Measurements from ENCODE around the gene FOSL1. TPM values are rescaled to one million over a fixed set of nuclear protein-coding genes. Genes with fewer than 3 reads are reported as not detected.

Gene FOSL1
- total RNA-seq, 1 experiment from 2014 or later: 20.5 TPM

- TF ChIP-seq USF2 (CRISPR knock-in tag; IDR thresholded peaks at IDR 0.05) (no peak), PRDM15 (CRISPR knock-in tag; IDR thresholded peaks at IDR 0.05) (no peak), ZNF425 (CRISPR knock-in tag; conservative IDR thresholded peaks at IDR 0.05) (no peak), ESRRA (CRISPR knock-in tag; IDR thresholded peaks at IDR 0.05; ENCODE audit: borderline replicate concordance) (no peak), E2F1 (CRISPR knock-in tag; IDR thresholded peaks at IDR 0.05) (no peak), ATF6 (CRISPR knock-in tag; IDR thresholded peaks at IDR 0.05) (no peak), NR2C2 (CRISPR knock-in tag; IDR thresholded peaks at IDR 0.05) (no peak), TCF7 (CRISPR knock-in tag; IDR thresholded peaks at IDR 0.05; ENCODE audit: low read depth) (no peak), KAT7 (CRISPR knock-in tag; IDR thresholded peaks at IDR 0.05; ENCODE audit: borderline replicate concordance) (no peak), FOXP4 (CRISPR knock-in tag; IDR thresholded peaks at IDR 0.05) (no peak), ZMAT4 (CRISPR knock-in tag; IDR thresholded peaks at IDR 0.05) (no peak), PREB (CRISPR knock-in tag; IDR thresholded peaks at IDR 0.05; ENCODE audit: borderline replicate concordance) (no peak), RELA (CRISPR knock-in tag; IDR thresholded peaks at IDR 0.05; ENCODE audit: borderline replicate concordance) (no peak), ZNF232 (CRISPR knock-in tag; IDR thresholded peaks at IDR 0.05) (no peak), ZNF121 (CRISPR knock-in tag; IDR thresholded peaks at IDR 0.05) (peak; percentile 72), TP53 (CRISPR knock-in tag; IDR thresholded peaks at IDR 0.05) (no peak), JAZF1 (CRISPR knock-in tag; IDR thresholded peaks at IDR 0.05) (no peak), HMGA2 (CRISPR knock-in tag; IDR thresholded peaks at IDR 0.05) (no peak)
- TF ChIP-seq, protein P1, sequence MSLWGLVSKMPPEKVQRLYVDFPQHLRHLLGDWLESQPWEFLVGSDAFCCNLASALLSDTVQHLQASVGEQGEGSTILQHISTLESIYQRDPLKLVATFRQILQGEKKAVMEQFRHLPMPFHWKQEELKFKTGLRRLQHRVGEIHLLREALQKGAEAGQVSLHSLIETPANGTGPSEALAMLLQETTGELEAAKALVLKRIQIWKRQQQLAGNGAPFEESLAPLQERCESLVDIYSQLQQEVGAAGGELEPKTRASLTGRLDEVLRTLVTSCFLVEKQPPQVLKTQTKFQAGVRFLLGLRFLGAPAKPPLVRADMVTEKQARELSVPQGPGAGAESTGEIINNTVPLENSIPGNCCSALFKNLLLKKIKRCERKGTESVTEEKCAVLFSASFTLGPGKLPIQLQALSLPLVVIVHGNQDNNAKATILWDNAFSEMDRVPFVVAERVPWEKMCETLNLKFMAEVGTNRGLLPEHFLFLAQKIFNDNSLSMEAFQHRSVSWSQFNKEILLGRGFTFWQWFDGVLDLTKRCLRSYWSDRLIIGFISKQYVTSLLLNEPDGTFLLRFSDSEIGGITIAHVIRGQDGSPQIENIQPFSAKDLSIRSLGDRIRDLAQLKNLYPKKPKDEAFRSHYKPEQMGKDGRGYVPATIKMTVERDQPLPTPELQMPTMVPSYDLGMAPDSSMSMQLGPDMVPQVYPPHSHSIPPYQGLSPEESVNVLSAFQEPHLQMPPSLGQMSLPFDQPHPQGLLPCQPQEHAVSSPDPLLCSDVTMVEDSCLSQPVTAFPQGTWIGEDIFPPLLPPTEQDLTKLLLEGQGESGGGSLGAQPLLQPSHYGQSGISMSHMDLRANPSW (CRISPR knock-in tag; conservative IDR thresholded peaks at IDR 0.05; ENCODE audit: low read depth): no peak
Measured at GRCh38 chr11:65900125-65900898, at the start of gene FOSL1 (continued).
